Naive thymus-derived CD4-positive, alpha-beta T cell (primary cell): ENCODE measurements around the gene OSTN. TPM values are rescaled to one million over a fixed set of nuclear protein-coding genes. Genes with fewer than 3 reads are reported as not detected.

Experiments used
- ATAC-seq: fragments of 150-1000 bp; cut with Tn5 transposase; 2 replicates; pipeline ENCODE4 v1.10.0; 2021; ENCODE audit warnings: mild to moderate bottlenecking, moderate library complexity
- CTCF ChIA-PET: fragments of 350-600 bp; sonication (Branson Sonifier 250); formaldehyde crosslinking; loops from one replicate; lab custom pipeline; 2021; ENCODE audit warnings: antibody characterized with exemption; lab: Charles Lee
- POLR2A ChIA-PET: fragments of 350-600 bp; sonication (Branson Sonifier 250); formaldehyde crosslinking; loops from one replicate; lab custom pipeline; 2021; ENCODE audit warnings: antibody characterized with exemption, inconsistent platforms; lab: Charles Lee
- DNase-seq, 9 donors: peaks; one replicate each; pipeline versions ENCODE4 v3.0.0 to v3.0.0-alpha.2; 2020 to 2022; ENCODE audit warnings: mixed read lengths in 1 of 9
- H3K27ac ChIP-seq: one replicate; pipeline ENCODE4 v1.7.0; 2013; ENCODE audit warnings: mild to moderate bottlenecking, low read depth, low read length, moderate library complexity
- H3K27me3 ChIP-seq, 2 donors: one replicate each; pipeline ENCODE4 v1.7.0; 2013; ENCODE audit warnings: low read length in 2 of 2, mild to moderate bottlenecking in 2 of 2, moderate library complexity in 2 of 2; ENCODE audit not compliant: control insufficient read depth in 2 of 2, insufficient read depth in 2 of 2
- H3K36me3 ChIP-seq, 3 experiments: 1 replicate in 2 of 3; 2 replicates in 1 of 3; pipeline ENCODE4 v1.7.0; 2013; ENCODE audit warnings: low read length in 3 of 3, mild to moderate bottlenecking in 3 of 3, moderate library complexity in 1 of 3; ENCODE audit not compliant: insufficient read depth in 3 of 3, control insufficient read depth in 2 of 3
- H3K4me1 ChIP-seq, 2 donors: one replicate each; pipeline ENCODE4 v1.7.0; 2013; ENCODE audit warnings: low read length in 2 of 2, mild to moderate bottlenecking in 2 of 2, moderate library complexity in 1 of 2; ENCODE audit not compliant: control insufficient read depth in 2 of 2, insufficient read depth in 2 of 2
- H3K4me3 ChIP-seq: 2 replicates; pipeline ENCODE4 v1.7.0; 2013; ENCODE audit warnings: mild to moderate bottlenecking, low read length
- H3K9me3 ChIP-seq, 3 experiments: 1 replicate in 2 of 3; 2 replicates in 1 of 3; pipeline ENCODE4 v1.7.0; 2013; ENCODE audit warnings: low read length in 3 of 3; ENCODE audit not compliant: control insufficient read depth in 2 of 3
- H3K27ac Mint-ChIP-seq, 9 donors: one replicate each; pipeline ENCODE4 v1.8.0; 2020 to 2022; ENCODE audit warnings: mixed read lengths in 9 of 9, mild to moderate bottlenecking in 8 of 9, moderate library complexity in 5 of 9, inconsistent platforms in 2 of 9
- H3K27me3 Mint-ChIP-seq, 5 donors: one replicate each; pipeline ENCODE4 v1.8.0; 2021 to 2022; ENCODE audit warnings: mixed read lengths in 5 of 5, mild to moderate bottlenecking in 1 of 5
- H3K36me3 Mint-ChIP-seq, 5 donors: one replicate each; pipeline ENCODE4 v1.8.0; 2020 to 2022; ENCODE audit warnings: mixed read lengths in 5 of 5, mild to moderate bottlenecking in 3 of 5, inconsistent platforms in 1 of 5
- H3K4me1 Mint-ChIP-seq, 7 donors: one replicate each; pipeline ENCODE4 v1.8.0; 2020 to 2022; ENCODE audit warnings: mixed read lengths in 7 of 7, mild to moderate bottlenecking in 3 of 7, inconsistent platforms in 1 of 7
- H3K4me3 Mint-ChIP-seq, 10 donors: one replicate each; pipeline ENCODE4 v1.8.0; 2020 to 2022; ENCODE audit warnings: mild to moderate bottlenecking in 10 of 10, mixed read lengths in 10 of 10, moderate library complexity in 6 of 10, inconsistent platforms in 2 of 10
- H3K9me3 Mint-ChIP-seq, 11 donors: one replicate each; pipeline ENCODE4 v1.8.0; 2020 to 2022; ENCODE audit warnings: mixed read lengths in 11 of 11, mild to moderate bottlenecking in 4 of 11, inconsistent platforms in 1 of 11, moderate library complexity in 1 of 11
- intact Hi-C, 2 donors: fragments of 100-400 bp; cut with micrococcal nuclease; formaldehyde crosslinking; loops; one replicate each; pipeline ENCODE4 v1.15.1; 2023
- polyA plus RNA-seq, 2 donors: library from polyadenylated mRNA; unstranded; fragments of 300-500 nt; fragmentation: Illumina TruSeq; gene quantifications; one replicate each; pipeline ENCODE4 v1.2.3, GENCODE V29; 2021
- total RNA-seq, 6 experiments: library from RNA in 5 of 6; stranded (reverse) in 5 of 6; gene quantifications; 1 replicate in 5 of 6; 2 replicates in 1 of 6; pipeline ENCODE4 v1.2.3 and lab custom pipeline; 2021 to 2026

Gene OSTN
- total and polyA plus RNA-seq, 7 experiments from 2014 or later = not detected

DNA sequence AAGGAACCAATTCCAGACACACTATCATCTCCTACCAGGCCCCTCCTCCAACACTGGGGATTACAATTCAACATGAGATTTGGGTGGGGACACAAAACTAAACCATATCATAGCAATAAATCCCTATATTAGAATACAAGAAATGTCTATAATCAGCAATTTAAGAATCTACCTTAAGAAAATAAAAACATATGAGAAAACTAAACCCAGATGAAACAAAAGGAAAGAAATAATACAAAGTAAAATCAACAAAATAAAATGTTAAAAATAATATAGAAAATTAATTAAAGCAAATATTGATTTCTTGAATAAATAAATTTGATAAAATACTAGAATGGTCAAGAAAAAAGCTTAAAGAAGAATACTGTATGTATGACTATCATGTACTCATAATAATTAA is 6.1 kb upstream of the OSTN start:
- H3K9me3 ChIP-seq = no peaks in the 10 kb centered on the region
- no peaks in the 10 kb centered on the region for H3K4me1 Mint-ChIP-seq
- H3K4me3 ChIP-seq = no peak overlapping the region
- H3K27me3 Mint-ChIP-seq = no peaks in the 10 kb centered on the region
- H3K27ac Mint-ChIP-seq = no peak overlapping the region
- DNase-seq (no peak), ATAC-seq (no peak)
- H3K4me1 ChIP-seq = no peaks in the 10 kb centered on the region
- peaks cover 0 to 12% (median 4%) of the 10 kb centered on the region in 11 donors for H3K9me3 Mint-ChIP-seq
- H3K4me3 Mint-ChIP-seq = no peak overlapping the region
- CTCF ChIA-PET = no interaction called here
- H3K27me3 ChIP-seq = no peaks in the 10 kb centered on the region
- peaks cover 0 to 3% (median 0%) of the 10 kb centered on the region in 5 donors for H3K36me3 Mint-ChIP-seq
- no peaks in the 10 kb centered on the region for H3K36me3 ChIP-seq
- intact Hi-C loops = no loop called here
- H3K27ac ChIP-seq = no peak overlapping the region
- POLR2A ChIA-PET = no interaction called here

DNA sequence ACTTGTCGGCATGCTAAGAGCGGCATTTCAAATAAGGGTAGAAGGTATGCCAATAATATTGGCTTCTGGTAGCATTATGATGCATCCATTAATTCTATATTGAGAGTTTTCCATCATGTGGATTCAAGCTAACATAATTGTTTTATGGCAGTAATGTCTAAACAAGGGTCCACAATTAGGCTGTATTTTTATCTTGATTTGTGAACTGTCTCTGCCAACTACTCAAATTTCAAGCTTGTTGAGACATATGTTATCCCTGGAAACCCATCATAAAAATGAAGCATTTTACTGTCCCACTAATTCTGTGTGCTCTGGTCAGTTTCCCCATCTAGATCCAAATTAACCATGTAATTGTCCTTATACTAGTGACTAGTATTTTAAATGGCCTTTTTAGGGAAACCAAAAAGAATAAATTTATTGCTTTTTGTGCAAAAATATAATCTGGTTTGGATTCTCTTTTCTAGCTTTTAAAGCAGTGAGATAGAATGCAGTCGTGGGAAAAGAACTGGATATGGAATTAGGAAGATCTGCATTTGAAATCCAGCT is 1.2 kb upstream of the OSTN start:
- no peak for ATAC-seq
- H3K4me1 Mint-ChIP-seq = no peaks in the 10 kb centered on the region
- no peak overlapping the region for H3K27ac Mint-ChIP-seq
- H3K9me3 Mint-ChIP-seq = peaks cover 0 to 5% (median 0%) of the 10 kb centered on the region in 11 donors
- H3K4me3 Mint-ChIP-seq = no peak overlapping the region
- Histone ChIP-seq H3K4me1 (no peaks in the 10 kb centered on the region), H3K4me3 (no peak overlapping the region), H3K27ac (no peak overlapping the region), H3K36me3 (no peaks in the 10 kb centered on the region), H3K27me3 (no peaks in the 10 kb centered on the region), H3K9me3 (no peaks in the 10 kb centered on the region)
- no peak for DNase-seq
- intact Hi-C loops = no loop called here
- H3K36me3 Mint-ChIP-seq = no peaks in the 10 kb centered on the region
- CTCF ChIA-PET = no interaction called here
- peaks cover 0 to 3% (median 0%) of the 10 kb centered on the region in 5 donors for H3K27me3 Mint-ChIP-seq
- POLR2A ChIA-PET = no interaction called here

DNA sequence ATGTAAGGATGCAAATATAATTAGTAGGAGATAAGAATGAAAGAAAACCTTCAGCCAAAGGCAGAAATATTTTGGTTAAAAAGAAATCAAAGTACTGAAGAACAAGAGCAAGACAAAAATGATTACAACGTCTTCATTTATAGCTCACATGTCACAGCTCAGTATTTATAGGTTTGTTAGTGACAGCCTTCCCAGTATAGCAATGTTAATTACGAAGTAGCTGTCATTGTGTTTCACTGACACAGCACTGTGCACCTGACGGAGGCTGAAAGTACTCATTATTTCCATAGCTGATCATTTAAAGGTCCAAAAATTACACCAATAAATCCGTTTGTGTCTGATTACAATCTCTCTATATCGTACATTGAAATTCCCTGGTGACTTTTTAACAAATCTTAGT is 561 bp upstream of the OSTN start:
- Histone ChIP-seq H3K9me3 (no peaks in the 10 kb centered on the region), H3K4me1 (no peaks in the 10 kb centered on the region), H3K27me3 (no peaks in the 10 kb centered on the region), H3K36me3 (no peaks in the 10 kb centered on the region), H3K27ac (no peak overlapping the region), H3K4me3 (no peak overlapping the region)
- no peak for DNase-seq
- Mint-ChIP-seq H3K27me3 (peaks cover 0 to 3% (median 0%) of the 10 kb centered on the region in 5 donors), H3K4me1 (no peaks in the 10 kb centered on the region), H3K27ac (no peak overlapping the region), H3K9me3 (peaks cover 0 to 4% (median 0%) of the 10 kb centered on the region in 11 donors), H3K36me3 (no peaks in the 10 kb centered on the region), H3K4me3 (no peak overlapping the region)
- ChIA-PET CTCF (no interaction called here), POLR2A (no interaction called here)
- intact Hi-C loops = no loop called here
- no peak for ATAC-seq

DNA sequence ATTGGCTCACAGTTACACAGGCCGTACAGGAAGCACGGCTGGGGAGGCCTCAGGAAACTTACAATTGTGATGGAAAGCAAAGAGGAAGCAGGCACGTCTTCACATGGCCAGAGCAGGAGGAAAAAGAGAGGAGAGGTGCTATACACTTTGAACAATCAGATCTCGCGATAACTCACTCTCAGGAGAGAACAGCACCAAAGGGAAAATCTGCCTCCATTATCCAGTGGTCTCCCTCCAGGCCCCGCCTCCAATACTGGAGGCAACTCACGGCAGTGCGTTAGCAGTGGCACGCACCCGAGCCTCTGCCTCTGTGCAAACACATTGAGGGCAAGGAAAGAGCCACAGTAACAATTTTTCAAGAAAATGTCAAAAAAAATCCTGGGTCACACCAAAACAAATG is 11.0 kb downstream of the OSTN start:
- POLR2A ChIA-PET = no interaction called here
- H3K4me3 Mint-ChIP-seq = no peak overlapping the region
- H3K4me1 Mint-ChIP-seq = no peaks in the 10 kb centered on the region
- no peaks in the 10 kb centered on the region for H3K36me3 Mint-ChIP-seq
- Histone ChIP-seq H3K4me3 (no peak overlapping the region), H3K27me3 (no peaks in the 10 kb centered on the region), H3K36me3 (no peaks in the 10 kb centered on the region), H3K4me1 (no peaks in the 10 kb centered on the region), H3K9me3 (no peaks in the 10 kb centered on the region), H3K27ac (no peak overlapping the region)
- H3K27me3 Mint-ChIP-seq = peaks cover 0 to 6% (median 0%) of the 10 kb centered on the region in 5 donors
- CTCF ChIA-PET = no interaction called here
- DNase-seq (no peak), ATAC-seq (no peak)
- H3K27ac Mint-ChIP-seq = no peak overlapping the region
- H3K9me3 Mint-ChIP-seq = peaks cover 0 to 8% (median 0%) of the 10 kb centered on the region in 11 donors
- intact Hi-C loops = no loop called here

DNA sequence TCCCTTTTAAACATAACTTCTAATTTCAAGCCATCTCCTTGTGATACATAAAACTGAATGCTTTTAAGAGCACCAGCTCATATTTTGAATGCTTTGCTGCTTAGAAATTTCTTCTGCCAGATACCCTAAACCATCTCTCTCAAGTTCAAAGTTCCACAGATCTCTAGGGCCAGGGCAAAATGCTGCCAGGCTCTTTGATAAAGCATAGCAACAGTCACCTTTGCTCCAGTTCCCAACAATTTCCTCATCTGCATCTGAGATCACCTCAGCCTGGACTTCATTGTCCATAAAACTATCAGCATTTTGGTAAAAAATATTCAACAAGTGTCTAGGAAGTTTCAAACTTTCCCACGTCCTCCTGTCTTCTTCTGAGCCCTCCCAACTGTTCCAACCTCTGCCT is 17.5 kb downstream of the OSTN start:
- Histone ChIP-seq H3K27me3 (no peaks in the 10 kb centered on the region), H3K4me3 (no peak overlapping the region), H3K27ac (no peak overlapping the region), H3K4me1 (no peaks in the 10 kb centered on the region), H3K9me3 (peaks cover 0 to 4% (median 0%) of the 10 kb centered on the region in 3 experiments), H3K36me3 (no peaks in the 10 kb centered on the region)
- ChIA-PET POLR2A (no interaction called here), CTCF (no interaction called here)
- H3K9me3 Mint-ChIP-seq = peaks cover 0 to 26% (median 6%) of the 10 kb centered on the region in 11 donors
- H3K27ac Mint-ChIP-seq = no peak overlapping the region
- no peak overlapping the region for H3K4me3 Mint-ChIP-seq
- no peaks in the 10 kb centered on the region for H3K36me3 Mint-ChIP-seq
- no peak for DNase-seq
- peaks cover 0 to 6% (median 0%) of the 10 kb centered on the region in 5 donors for H3K27me3 Mint-ChIP-seq
- no peak for ATAC-seq
- no peaks in the 10 kb centered on the region for H3K4me1 Mint-ChIP-seq
- intact Hi-C loops = no loop called here

DNA sequence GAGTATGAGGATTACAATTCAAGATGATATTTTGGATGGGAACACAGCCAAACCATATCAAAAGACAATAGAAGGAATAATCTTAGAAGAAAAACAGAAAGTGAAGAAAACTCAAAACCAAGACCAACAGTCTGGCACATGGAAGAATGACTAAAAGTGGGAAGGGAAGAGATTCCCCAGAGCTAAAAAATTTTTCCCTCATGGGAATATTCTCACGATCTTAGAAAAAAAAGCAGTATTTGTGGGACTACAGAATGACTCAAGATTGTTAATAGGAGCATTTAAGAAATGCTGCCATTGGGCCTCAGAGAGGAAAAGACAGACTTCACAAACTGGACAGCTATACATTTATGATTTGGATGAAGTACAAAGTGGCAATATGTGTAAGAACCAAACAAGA is 18.3 kb downstream of the OSTN start:
- intact Hi-C loops = no loop called here
- no peaks in the 10 kb centered on the region for H3K4me1 Mint-ChIP-seq
- H3K4me1 ChIP-seq = no peaks in the 10 kb centered on the region

DNA sequence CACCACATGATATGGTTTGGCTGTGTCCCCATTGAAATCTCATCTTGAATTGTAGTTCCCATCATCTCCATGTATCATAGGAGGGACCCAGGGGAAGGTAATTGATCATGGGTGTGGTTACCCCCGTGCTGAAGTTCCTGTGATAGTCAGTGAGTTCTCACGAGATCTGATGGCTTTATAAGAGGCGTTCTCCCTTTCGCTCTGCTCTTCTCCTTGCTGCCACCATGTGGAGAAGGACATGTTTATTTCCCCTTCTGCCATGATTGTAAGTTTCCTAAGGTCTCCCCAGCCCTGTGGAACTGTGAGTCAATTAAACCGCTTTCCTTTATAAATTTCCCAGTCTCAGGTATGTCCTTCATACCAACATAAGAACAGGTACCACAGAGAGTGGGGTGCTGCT is 21.9 kb downstream of the OSTN start:
- no peak overlapping the region for H3K4me3 ChIP-seq
- H3K27ac ChIP-seq = no peak overlapping the region
- Mint-ChIP-seq H3K27ac (no peak overlapping the region), H3K36me3 (no peaks in the 10 kb centered on the region), H3K4me3 (no peak overlapping the region), H3K4me1 (no peaks in the 10 kb centered on the region), H3K27me3 (peaks cover 0 to 6% (median 0%) of the 10 kb centered on the region in 5 donors), H3K9me3 (peaks cover 0 to 19% (median 3%) of the 10 kb centered on the region in 11 donors)
- ChIA-PET POLR2A (no interaction called here), CTCF (no interaction called here)
- DNase-seq (no peak), ATAC-seq (no peak)
- intact Hi-C loops = no loop called here
- H3K36me3 ChIP-seq = no peaks in the 10 kb centered on the region
- H3K4me1 ChIP-seq = no peaks in the 10 kb centered on the region
- peaks cover 0 to 3% (median 0%) of the 10 kb centered on the region in 3 experiments for H3K9me3 ChIP-seq
- H3K27me3 ChIP-seq = no peaks in the 10 kb centered on the region

More for the DNA sequence above, 18.3 kb downstream of the OSTN start:
- ChIA-PET POLR2A (no interaction called here), CTCF (no interaction called here)
- H3K9me3 Mint-ChIP-seq = peaks cover 0 to 26% (median 6%) of the 10 kb centered on the region in 11 donors
- Histone ChIP-seq H3K4me3 (no peak overlapping the region), H3K27ac (no peak overlapping the region), H3K36me3 (no peaks in the 10 kb centered on the region), H3K9me3 (peaks cover 0 to 4% (median 0%) of the 10 kb centered on the region in 3 experiments), H3K27me3 (no peaks in the 10 kb centered on the region)
- H3K27me3 Mint-ChIP-seq = peaks cover 0 to 6% (median 0%) of the 10 kb centered on the region in 5 donors
- H3K27ac Mint-ChIP-seq = no peak overlapping the region
- H3K36me3 Mint-ChIP-seq = no peaks in the 10 kb centered on the region
- DNase-seq (no peak), ATAC-seq (no peak)
- H3K4me3 Mint-ChIP-seq = no peak overlapping the region
